ENCODE measurements around the gene NTF3. TPM values are rescaled to one million over a fixed set of nuclear protein-coding genes. Genes with fewer than 3 reads are reported as not detected.

NTF3 gene
- total and polyA plus RNA-seq, 9 of the 15 experiments (the other 6 are each of a cell fraction or from before 2014, with no cell fraction given): not detected

DNA sequence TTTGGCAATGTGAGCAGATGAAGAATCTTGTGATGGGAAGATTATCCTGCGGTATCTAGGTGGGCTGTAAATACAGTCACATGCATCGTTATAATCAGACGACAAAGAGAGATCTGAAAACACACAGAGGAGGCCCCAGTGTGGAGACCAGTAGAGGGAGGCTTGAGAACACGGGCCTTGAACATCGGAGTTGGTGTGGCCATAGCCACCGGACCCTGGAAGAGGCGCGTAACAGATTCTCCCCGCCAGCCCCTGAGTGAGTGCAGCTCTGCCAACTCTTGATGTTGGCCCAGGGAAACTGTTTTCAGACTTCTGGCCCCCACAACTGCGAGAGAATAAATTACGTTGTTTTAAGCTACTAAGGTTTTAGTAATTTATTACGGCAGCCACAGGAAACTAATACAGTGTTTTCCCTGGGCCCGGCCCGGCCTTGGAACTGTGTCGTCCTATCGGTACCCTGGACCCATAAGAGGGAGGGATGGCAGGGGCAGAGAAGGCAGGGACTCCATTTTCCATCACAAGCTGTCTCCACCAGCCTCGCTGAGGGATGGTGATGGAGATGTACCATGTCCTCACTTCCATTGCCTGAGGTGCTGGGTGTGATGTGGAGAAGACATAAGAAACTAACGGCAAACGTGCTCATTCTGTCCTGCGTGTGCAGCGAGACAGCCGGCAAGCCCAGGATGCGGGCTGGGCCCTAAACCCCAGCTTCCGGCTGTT is 91.6 kb downstream of the NTF3 start:
- CTCF ChIA-PET (ENCODE audit: low intra/inter-chr PET ratio): no interaction called here
- Histone ChIP-seq H4K20me1 (replicated peaks; ENCODE audit: control insufficient read depth, insufficient read depth, low read length) (no peaks in the 10 kb centered on the region), H3K9ac (ENCODE audit: insufficient read depth in 1 of 2, low read depth in 2 of 2, low read length in 2 of 2) (no peak overlapping the region), H3K4me1 (replicated peaks in 1 of 2; ENCODE audit: control insufficient read depth in 2 of 2, insufficient read depth in 2 of 2, low read length in 2 of 2) (no peaks in the 10 kb centered on the region; a peak in 1 of 5 replicates), H2AFZ (ENCODE audit: low read depth, low read length) (no peak overlapping the region), H3K27me3 (ENCODE audit: control insufficient read depth in 2 of 2, insufficient read depth in 2 of 2, low read length in 2 of 2) (peaks cover 0 to 41% of the 10 kb centered on the region in 2 experiments; a peak in 2 of 5 replicates), H3K9me3 (replicated peaks; ENCODE audit: control insufficient read depth, insufficient read depth, low read depth, low read length) (no peaks in the 10 kb centered on the region), H3K79me2 (ENCODE audit: control insufficient read depth, insufficient read depth, low read length) (no peaks in the 10 kb centered on the region), H3K27ac (ENCODE audit: extremely low read depth, low read depth, low read length) (no peak overlapping the region), H3K4me3 (no peak overlapping the region), H3K4me2 (ENCODE audit: insufficient read depth, low read length) (no peak overlapping the region), H3K9me1 (ENCODE audit: control insufficient read depth, insufficient read depth, low read length) (no peaks in the 10 kb centered on the region), H3K36me3 (ENCODE audit: control insufficient read depth, insufficient read depth, low read length) (no peaks in the 10 kb centered on the region)
- in situ Hi-C loops (cut with MboI) (no loop called here), intact Hi-C loops (cut with micrococcal nuclease) (no loop called here)
- POLR2A ChIA-PET: interaction anchor here (0.5 kb wide), 1 partner anchor 52 kb away, joined by 3 read pairs; no protein-coding TSS in a partner anchor
- under 1% methylated on average over 23 of the region's 24 CpGs for WGBS (ENCODE audit: insufficient coverage, low coverage, missing lambda C conversion rate)
- no peak for TF ChIP-seq DIDO1 (tag; IDR thresholded peaks at IDR 0.05; ENCODE audit: low read depth)
- no peak for TF ChIP-seq SAFB (IDR thresholded peaks at IDR 0.05; ENCODE audit: borderline replicate concordance, low read depth, low read length)
- TF ChIP-seq ZKSCAN8 (CRISPR knock-in tag; IDR thresholded peaks at IDR 0.05): no peak
- no peak for TF ChIP-seq PHF21A (IDR thresholded peaks at IDR 0.05; ENCODE audit: borderline replicate concordance, low read depth)
- TF ChIP-seq ARID1B (IDR thresholded peaks at IDR 0.05): no peak
- TF ChIP-seq DPF2 (IDR thresholded peaks at IDR 0.05): no peak
- TF ChIP-seq, protein P1, sequence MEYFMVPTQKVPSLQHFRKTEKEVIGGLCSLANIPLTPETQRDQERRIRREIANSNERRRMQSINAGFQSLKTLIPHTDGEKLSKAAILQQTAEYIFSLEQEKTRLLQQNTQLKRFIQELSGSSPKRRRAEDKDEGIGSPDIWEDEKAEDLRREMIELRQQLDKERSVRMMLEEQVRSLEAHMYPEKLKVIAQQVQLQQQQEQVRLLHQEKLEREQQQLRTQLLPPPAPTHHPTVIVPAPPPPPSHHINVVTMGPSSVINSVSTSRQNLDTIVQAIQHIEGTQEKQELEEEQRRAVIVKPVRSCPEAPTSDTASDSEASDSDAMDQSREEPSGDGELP (CRISPR knock-in tag; IDR thresholded peaks at IDR 0.05; ENCODE audit: borderline replicate concordance): no peak
- TF ChIP-seq TCF3 (CRISPR knock-in tag; IDR thresholded peaks at IDR 0.05): no peak
- no peak for TF ChIP-seq DMBX1 (CRISPR knock-in tag; IDR thresholded peaks at IDR 0.05; ENCODE audit: borderline replicate concordance)
- no peak for TF ChIP-seq CSDE1 (IDR thresholded peaks at IDR 0.05)
- no peak for TF ChIP-seq POLR2G (IDR thresholded peaks at IDR 0.05; ENCODE audit: low read depth, low read length)
- TF ChIP-seq RBM17 (IDR thresholded peaks at IDR 0.05; ENCODE audit: borderline replicate concordance, low read depth, low read length): no peak
- no peak for ATAC-seq
- DNase-seq (ENCODE audit: extremely low read depth in 1 of 4, low spot score in 3 of 4): no peak
- FAIRE-seq: no peak
- no TSS peak for BruUV-seq (replicated peaks)

Measured in K562 (cell line).